ENCODE data around the gene KIF6.

The KIF6 gene

GRCh38 chr6:39466631-39467030, 258.6 kb downstream of the KIF6 start:
- in situ Hi-C loops (cut with MboI; ENCODE audit: low sequenced_read_pairs), result no loop called here

DNA sequence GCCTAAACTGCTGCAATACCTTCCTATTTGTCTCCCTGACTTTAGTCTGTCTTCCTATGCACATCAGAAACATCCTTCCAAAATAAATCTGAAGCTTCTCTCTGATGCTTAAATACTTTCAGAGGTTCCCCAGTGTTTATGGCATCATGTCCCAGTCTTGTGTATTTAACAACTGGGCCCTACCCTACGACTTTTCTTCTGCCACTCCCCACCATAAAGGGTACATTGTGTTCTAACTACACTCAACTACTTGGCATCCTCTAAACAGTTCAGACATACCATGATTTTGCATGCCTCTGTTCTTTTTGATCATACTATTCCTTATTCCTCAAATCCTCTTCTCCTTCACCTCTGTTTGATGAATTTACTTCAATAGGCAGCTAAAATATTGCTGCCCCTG, 259.7 kb downstream of the KIF6 start:
- in situ Hi-C loops (cut with MboI; ENCODE audit: low sequenced_read_pairs), result no loop called here

DNA sequence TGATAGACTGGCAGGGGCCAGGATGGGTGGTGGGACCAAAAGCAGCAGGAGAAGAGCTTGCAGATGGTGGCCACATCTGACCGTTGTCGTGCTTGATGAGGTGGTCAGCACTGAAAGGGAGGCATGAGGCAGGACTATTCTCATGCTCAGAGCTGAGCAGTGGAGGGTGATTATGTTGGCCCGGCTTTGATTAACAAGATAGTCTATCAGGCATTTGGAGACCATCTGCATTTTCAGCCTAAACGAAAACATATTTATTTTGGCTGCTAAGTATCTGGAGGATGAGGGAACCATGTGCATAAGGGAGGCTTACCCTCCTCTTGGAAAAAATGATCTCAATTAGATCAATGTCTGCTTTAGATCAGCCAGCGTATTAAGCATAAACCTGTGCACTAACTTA, 261.1 kb downstream of the KIF6 start:
- in situ Hi-C loops (cut with MboI; ENCODE audit: low sequenced_read_pairs), result no loop called here

GRCh38 chr6:39453956-39454524, 271.2 kb downstream of the KIF6 start:
- in situ Hi-C loops (cut with MboI; ENCODE audit: low sequenced_read_pairs), result no loop called here

- in situ Hi-C loops (cut with MboI; ENCODE audit: low sequenced_read_pairs), result no loop called here
Observed at GRCh38 chr6:39453241-39453640, 272.0 kb downstream of the KIF6 start.

DNA sequence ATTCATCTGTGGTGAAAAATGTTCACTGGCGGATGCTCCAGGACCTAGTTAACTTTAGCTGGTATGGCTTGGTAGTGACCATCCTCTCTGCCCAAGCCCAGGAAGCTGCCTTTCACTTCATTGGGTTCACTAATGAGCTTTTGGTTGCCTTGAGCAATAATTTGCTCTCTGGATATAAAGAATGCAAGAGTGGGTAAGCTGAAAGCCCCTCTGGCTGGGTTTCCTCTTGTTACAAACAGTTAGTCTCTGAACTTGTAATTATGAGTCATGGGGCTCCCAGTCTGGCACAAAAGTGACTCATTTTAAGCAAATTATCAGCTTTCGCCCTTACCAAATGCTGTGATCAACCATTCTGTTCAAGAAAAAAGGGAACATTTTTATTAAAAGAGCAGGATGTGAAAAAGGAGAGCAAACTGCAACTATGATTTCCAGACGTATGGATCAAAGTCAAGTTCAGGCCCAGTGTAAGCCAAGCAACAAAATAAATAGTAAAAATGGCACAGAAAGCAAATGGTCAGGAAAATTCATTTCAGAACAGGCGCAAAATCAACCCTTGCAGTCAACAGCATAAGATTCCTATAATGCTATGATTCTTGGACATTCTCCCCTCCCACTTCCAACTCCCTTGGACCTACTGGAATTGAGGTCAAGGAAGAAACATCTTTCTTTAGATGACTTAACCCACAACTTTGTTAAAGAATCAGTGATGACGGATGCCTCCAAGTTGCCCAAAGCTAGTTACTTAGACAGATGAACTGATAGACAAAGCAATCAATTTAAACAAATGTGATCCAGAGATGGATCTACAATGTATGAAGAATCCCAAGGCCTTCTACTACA, 272.7 kb downstream of the KIF6 start:
- in situ Hi-C loops (cut with MboI; ENCODE audit: low sequenced_read_pairs), result no loop called here

DNA sequence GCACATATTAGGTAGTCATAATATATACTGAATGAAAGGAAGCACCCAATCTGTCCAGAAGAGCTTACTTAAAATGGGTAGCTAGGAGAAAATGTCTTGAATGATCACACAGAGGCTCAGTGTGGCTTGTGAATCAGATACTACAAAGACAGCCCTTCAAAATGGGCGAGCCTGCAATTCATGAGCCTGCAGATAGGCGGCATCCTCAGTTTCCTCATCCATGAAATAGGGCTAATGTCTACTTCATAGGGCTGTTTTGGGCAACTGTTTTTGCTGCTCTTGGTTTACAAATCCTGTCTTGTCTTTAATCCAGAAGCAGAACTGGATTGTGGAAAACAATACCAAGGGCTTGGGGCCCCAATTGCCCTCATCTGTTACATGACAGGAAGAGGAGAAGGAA, 273.4 kb downstream of the KIF6 start:
- in situ Hi-C loops (cut with MboI; ENCODE audit: low sequenced_read_pairs), result no loop called here

DNA sequence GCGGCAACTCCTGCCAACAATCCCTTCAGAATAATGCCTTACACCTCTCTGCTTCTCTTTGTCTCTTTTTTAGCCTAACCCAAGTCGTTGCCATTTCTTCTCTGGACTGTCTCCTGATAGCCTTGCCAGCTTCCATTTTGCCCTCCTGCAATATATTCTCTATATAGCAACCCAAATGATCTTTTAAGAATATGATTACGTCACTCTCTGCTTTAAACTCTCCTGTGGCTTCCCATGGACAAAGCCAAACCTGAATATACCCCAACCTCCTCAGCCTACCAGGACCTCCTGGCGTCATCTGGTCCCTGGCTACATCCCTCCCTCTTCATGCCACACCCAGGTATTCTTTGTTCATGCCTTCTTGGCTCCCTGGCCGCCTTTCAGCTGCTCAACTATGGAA, 276.2 kb downstream of the KIF6 start:
- in situ Hi-C loops (cut with MboI; ENCODE audit: low sequenced_read_pairs), result no loop called here

DNA sequence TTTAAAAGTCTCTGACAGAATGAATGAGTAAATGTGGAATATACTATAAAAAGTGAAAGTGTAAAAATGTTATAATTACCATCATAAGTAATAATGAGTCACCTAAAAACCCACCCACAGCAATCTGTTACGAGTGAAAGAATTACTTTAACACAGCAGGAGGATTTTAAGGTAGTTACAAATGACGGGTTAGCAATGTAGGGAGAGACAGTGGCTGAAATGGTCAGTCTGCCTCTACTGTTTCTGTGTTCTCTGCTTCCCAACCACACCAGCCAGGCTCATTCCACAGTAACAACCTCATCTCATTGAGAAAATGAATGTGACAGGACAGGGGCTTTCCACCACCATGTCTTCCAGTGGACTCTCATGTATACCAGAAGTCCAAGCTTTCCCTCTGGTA, 278.3 kb downstream of the KIF6 start:
- in situ Hi-C loops (cut with MboI; ENCODE audit: low sequenced_read_pairs), result no loop called here

GRCh38 chr6:39445667-39446066, 279.5 kb downstream of the KIF6 start:
- in situ Hi-C loops (cut with MboI; ENCODE audit: low sequenced_read_pairs), result no loop called here

- in situ Hi-C loops (cut with MboI; ENCODE audit: low sequenced_read_pairs), result no loop called here
Observed at GRCh38 chr6:39444479-39445019, 280.7 kb downstream of the KIF6 start.

DNA sequence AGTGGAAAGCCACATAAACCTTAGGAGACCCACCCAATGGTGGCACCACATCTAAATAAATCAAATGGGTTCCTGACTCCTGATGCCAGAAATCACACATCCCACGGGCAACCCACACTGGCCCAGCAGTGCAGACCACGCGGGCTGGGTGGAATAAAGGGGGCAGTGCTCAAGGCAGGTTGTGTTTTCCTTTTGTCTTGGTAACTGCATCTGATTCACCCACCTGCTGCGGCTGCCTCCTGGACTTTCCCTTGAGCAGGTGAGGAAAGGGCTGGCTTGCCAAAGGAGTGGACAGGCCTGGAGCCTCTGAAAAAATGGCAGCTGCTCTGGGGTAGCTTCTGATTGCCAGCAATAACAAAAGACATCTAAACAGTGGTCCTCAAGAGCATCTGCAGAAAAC, 283.2 kb downstream of the KIF6 start:
- in situ Hi-C loops (cut with MboI; ENCODE audit: low sequenced_read_pairs), result no loop called here

DNA sequence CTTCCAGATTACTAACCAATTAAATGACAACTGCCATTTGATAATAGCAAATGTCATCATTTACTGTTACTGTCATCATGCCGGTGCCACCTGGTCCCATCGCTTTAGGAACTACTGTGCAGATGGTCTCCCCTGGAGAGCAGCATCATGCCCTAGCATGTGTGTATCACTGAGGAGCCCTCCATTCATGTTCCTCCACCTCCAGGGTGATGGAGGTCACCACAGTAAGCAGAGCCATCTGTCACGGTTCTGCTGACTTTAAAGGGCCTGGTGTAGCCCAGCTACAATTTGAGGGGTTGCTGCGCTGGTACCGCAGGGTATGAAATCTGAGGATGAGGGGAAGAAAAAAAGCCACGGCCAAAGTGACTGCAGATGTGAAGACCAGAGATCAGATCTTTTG, 283.9 kb downstream of the KIF6 start:
- in situ Hi-C loops (cut with MboI; ENCODE audit: low sequenced_read_pairs), result no loop called here

- in situ Hi-C loops (cut with MboI; ENCODE audit: low sequenced_read_pairs), result no loop called here
Observed at GRCh38 chr6:39440039-39440426, 285.2 kb downstream of the KIF6 start.

DNA sequence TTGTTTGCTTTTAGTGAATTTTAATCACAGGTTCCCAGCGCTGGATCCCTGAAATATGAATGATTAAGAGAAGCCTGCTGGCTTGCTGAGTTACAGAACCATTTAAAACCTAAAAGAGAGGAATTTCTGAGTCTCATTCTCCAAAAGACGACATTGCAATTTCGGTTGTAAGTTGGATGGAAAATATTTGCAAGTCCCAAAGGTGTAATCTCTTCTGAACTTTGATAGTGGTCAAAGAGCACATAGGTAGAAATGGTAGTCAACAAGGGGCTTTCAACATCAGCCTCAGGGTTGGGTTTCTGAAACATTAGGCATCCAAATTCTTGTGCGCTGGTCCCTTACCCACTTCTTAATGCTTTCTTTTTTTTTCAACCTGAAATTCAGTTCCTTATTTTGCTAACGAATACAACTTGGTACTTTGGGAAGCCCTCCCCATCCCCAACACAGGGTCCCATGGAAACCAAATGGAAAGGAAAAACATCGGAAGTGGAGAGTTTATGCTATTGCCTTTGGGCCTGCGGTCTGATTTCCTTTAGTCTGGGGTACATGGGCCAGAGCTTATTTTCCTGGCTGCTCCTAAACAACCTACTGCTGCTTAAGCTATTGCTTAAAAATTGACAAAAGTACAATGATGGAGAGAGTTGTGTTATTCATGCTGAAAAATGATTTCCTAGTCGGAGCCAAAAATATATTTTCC, 285.7 kb downstream of the KIF6 start:
- in situ Hi-C loops (cut with MboI; ENCODE audit: low sequenced_read_pairs), result no loop called here

- in situ Hi-C loops (cut with MboI; ENCODE audit: low sequenced_read_pairs), result no loop called here
Observed at GRCh38 chr6:39433630-39434029, 291.6 kb downstream of the KIF6 start.

- in situ Hi-C loops (cut with MboI; ENCODE audit: low sequenced_read_pairs), result no loop called here
Observed at GRCh38 chr6:39432330-39433025, 292.7 kb downstream of the KIF6 start.

DNA sequence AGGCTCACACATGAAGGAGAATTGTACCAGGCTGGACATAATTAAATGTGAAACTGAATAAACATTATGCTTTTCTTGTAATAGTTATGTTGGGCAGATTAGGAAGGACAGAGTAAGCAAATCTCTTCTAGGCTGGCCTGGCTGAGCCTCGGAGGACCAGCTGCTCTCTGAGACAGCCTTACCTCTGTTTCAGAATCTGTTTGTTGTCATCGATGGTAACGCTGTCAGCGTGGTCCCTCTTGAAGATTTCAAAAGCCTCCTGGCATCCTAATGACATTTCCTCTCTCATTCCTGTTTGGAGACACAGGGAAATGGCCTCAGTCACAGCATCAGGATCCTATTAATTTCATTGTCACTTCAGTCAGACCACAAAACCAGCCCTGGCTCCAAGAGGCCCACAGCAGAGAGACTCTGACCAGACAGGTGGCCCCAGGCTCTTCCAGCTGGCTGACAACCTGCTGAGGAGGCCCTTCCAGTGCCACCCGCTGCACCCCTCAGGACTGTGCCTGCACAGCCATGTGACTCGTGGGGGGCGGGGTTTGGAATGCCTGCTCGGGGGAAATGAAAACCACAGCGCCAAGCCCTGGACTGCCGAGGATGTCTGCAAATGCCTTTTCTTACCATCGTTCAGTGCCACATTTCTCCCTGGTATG, 294.2 kb downstream of the KIF6 start:
- in situ Hi-C loops (cut with MboI; ENCODE audit: low sequenced_read_pairs), result no loop called here

GRCh38 chr6:39430446-39430845, 294.8 kb downstream of the KIF6 start:
- in situ Hi-C loops (cut with MboI; ENCODE audit: low sequenced_read_pairs), result no loop called here

DNA sequence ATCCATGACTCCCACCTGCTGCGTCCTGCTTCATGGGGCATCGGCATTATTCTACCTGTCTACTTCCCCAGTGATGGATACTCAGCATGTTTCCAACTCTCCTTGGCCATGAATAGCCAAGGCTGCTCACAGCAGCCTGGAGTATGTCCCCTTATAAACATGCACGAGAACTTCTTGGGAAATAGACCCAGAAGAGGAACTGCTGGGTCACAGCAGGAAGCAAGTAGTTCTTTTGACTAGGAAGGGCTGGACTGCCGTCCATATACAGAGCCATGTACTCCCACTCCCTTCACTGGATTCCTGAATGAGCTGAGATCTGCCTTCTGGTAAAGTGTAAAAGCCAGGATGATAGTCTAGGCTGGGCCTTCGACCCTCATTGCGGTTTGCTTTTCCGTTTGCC, 296.4 kb downstream of the KIF6 start:
- in situ Hi-C loops (cut with MboI; ENCODE audit: low sequenced_read_pairs), result no loop called here

- in situ Hi-C loops (cut with MboI; ENCODE audit: low sequenced_read_pairs), result no loop called here
Observed at GRCh38 chr6:39428152-39428551, 297.1 kb downstream of the KIF6 start.

All from HL-60/S4 treated with phorbol 12-myristate 13-acetate at 8.2 ng/mL for 4 days and 3 days (cell line).